CD1c-positive myeloid dendritic cell (primary cell): Measurements from ENCODE around the gene USP53.
A peak's percentile ranks its signal among the peaks of the same experiment; 100 is the strongest.
"Not testable (repeated sequence)": the region's sequence is repeated elsewhere in the genome, so short reads cannot be mapped to it uniquely, and the experiment has no call there.

ENCODE experiments used
- DNase-seq: peaks from one replicate; pipeline ENCODE4 v3.0.0-alpha.2; 2016; ENCODE audit errors: extremely low spot score

USP53 gene

GRCh38 chr4:119271361-119272085 lies 59.0 kb downstream of the USP53 start:
- no peak for DNase-seq

GRCh38 chr4:119279541-119279940 lies 67.0 kb downstream of the USP53 start:
- DNase-seq, result not testable (repeated sequence)

GRCh38 chr4:119279945-119280344 lies 67.4 kb downstream of the USP53 start:
- not testable (repeated sequence) for DNase-seq

- no peak for DNase-seq
These were observed 68.9 kb downstream of the USP53 start for GRCh38 chr4:119281393-119281792.

- no peak for DNase-seq
These were observed 72.6 kb downstream of the USP53 start for GRCh38 chr4:119284876-119285780.

GRCh38 chr4:119286377-119287002 lies 74.0 kb downstream of the USP53 start:
- peak; percentile 71 for DNase-seq

- no peak for DNase-seq
These were observed 76.8 kb downstream of the USP53 start for GRCh38 chr4:119289313-119289712.

GRCh38 chr4:119290598-119290997 lies 78.1 kb downstream of the USP53 start:
- no peak for DNase-seq

- DNase-seq, result no peak
These were observed 83.8 kb downstream of the USP53 start for GRCh38 chr4:119296356-119296755.

GRCh38 chr4:119297795-119298194 lies 85.3 kb downstream of the USP53 start:
- DNase-seq, result no peak

- DNase-seq, result peak; percentile 26
These were observed 86.8 kb downstream of the USP53 start for GRCh38 chr4:119299260-119299671.

GRCh38 chr4:119299741-119300100 lies 87.2 kb downstream of the USP53 start:
- no peak for DNase-seq

GRCh38 chr4:119300101-119300978 lies 87.8 kb downstream of the USP53 start:
- DNase-seq, result peak; percentile 97

GRCh38 chr4:119302073-119302832 lies 89.7 kb downstream of the USP53 start:
- DNase-seq, result no peak

- no peak for DNase-seq
These were observed 91.2 kb downstream of the USP53 start for GRCh38 chr4:119303587-119304305.

GRCh38 chr4:119304431-119304830 lies 91.9 kb downstream of the USP53 start:
- DNase-seq, result no peak

- no peak for DNase-seq
These were observed 95.1 kb downstream of the USP53 start for GRCh38 chr4:119307606-119308005.

GRCh38 chr4:119310826-119311225 lies 98.3 kb downstream of the USP53 start:
- DNase-seq, result no peak

GRCh38 chr4:119313237-119313636 lies 100.7 kb downstream of the USP53 start:
- no peak for DNase-seq

GRCh38 chr4:119314356-119314755 lies 101.8 kb downstream of the USP53 start:
- DNase-seq, result peak; percentile 29
